T follicular helper cell (primary cell): Measurements from ENCODE around the gene PFKP.
A peak's percentile ranks its signal among the peaks of the same experiment; 100 is the strongest.

ENCODE experiments used
- DNase-seq: peaks from one replicate; pipeline ENCODE4 v3.0.0-alpha.2; 2020; ENCODE audit warnings: low read depth
- total RNA-seq, 2 experiments: gene quantifications; one replicate each; lab custom pipeline; 2026; lab: John Stamatoyannopoulos, UW

PFKP gene
- total RNA-seq = 144 to 359 reads per million in 2 experiments

DNA sequence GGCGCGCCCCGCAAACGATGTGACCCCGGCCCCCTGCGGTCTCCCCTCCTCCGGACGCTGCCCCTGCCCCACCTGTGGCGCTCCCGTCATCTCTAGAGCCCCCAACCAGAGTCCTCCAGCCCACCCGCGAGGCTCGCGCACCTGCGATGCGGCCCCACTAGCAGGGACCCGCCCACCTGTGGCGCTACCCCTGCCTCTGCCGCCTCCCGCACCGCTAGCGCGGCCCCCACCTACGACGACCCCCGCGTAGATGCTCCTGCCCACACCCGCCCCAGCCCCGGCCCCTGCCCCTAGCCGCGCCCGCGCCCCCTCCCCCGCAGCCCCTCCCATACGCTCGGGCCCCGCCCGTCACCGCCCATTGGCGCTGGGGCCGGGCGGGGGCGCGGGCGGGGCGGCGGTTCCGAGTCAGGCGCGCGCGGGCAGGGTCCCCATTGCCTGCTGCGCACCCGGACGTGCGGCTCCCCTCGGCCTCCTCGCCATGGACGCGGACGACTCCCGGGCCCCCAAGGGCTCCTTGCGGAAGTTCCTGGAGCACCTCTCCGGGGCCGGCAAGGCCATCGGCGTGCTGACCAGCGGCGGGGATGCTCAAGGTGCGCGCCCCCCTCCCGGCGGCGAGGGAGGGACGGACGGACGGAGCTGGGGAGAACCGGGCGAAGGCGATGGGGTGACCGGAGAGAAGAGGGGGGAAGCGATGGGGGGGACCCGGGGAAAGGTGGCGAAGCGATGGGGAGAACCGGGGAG is at the start of gene PFKP:
PFKP (plus strand) TSS at position 431 of the 741 bp plus-strand sequence; CDS start at position 479, 48 bp downstream.
- peak; percentile 45 for DNase-seq

GRCh38 chr10:3018247-3018646 is 49.1 kb upstream of the PFKP start:
- no peak for DNase-seq

DNA sequence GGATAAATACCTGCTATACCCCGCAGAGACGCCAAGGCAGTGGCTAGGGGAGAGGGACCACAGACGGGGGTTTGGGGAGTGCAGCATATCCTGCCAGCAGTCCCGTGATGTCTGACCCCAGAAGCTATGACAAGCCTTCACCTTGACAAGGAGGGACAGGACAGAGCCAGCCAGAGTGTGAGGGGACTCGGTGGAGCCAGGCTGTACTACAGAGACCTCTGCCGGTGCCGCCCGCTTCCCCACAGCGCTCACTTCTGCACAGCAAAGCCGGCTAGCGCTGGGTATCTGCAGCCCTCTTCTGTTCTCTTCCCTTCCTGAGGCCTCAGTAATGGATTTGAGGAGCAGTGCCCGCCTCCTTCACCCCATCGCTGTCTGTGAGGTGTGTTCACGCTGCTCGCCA is 47.0 kb upstream of the PFKP start:
- DNase-seq = no peak

GRCh38 chr10:3020881-3021280 is 46.5 kb upstream of the PFKP start:
- DNase-seq = no peak

GRCh38 chr10:3022027-3022426 is 45.3 kb upstream of the PFKP start:
- no peak for DNase-seq

DNA sequence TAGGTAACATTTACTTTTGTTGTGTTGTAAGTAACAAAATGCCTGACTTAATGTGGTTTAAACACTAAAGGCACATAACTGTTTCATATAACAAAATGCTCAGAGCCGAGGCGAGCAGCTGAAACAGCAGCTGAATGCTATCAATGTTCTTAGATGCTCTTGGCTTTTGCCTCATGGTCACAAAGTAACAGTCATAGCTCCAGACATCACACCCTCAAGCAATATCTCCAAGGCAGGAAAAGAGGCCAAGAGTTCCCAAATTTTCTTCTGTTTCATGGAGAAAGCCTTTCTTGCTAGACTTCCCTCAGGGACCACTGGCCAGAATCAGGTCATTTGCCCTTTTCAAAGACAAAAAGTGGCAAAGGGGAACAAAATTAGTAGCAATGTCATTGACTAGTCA is 43.5 kb upstream of the PFKP start:
- no peak for DNase-seq

DNA sequence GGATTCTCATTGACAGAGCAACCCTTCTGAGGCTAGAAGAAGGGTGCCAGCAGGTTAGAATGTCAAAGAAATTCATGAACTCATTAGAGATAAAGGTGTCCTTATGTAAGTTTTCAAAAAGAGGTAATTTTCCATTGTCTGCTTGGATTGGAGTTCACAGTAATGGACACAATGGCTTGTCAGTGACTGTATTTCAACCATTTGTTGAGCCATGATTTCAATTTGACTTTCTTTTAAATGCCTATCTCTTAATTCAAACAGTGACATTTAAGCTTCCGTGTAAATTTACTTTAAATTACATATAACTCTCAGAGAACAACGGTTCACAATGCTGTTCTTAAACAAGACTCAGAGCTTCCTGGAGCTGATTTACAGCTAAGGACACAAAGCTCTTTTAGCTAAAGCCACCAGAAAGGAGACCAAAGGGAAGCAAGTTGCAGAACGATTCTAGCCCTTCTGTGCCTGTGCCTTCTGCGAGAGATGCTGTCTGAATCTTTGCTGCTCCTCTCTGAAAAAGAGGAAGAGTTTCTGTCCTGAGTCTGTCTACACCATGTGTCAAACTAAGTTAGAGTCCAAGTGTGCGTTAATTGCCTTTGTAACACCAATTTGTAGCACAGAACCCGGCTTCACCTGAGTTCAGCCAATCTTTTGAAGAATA is 42.2 kb upstream of the PFKP start:
- DNase-seq = no peak

DNA sequence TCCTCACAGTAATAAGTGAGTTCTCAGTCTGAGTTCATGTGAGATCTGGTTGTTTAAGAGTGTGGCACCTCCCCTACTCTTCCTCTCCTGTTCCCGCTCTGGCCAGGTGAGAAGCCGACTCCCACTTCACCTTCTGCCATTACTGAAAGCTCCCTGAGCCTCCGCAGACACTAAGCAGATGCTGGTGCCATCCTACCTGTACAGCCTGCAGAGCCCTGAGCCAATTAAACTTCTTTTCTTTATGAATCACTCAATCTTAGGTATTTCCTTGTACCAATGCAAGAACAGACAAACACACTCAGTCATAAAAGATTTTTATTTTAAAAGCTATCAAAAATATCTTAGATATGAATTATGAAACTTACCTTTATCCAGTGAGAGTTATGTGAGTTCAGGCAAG is 39.5 kb upstream of the PFKP start:
- DNase-seq = no peak

DNA sequence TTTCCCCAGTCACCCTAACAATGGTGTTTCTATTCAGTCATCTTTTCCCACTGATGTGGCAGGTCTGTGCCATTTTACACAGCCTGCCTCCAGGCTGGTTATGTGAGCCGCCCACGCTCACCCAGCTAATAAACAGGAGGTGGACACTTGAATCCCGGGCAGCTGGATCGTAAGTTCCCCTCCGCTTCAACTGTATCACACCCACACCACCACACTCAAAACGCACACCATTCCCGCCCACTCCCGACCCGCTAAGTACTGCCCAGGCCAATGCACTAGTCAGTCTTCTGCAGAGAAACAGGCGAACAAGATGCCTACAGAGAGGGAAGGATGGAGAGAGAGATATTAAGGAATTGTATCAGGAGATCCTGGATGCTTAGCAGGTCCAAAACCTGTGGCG is 38.9 kb upstream of the PFKP start:
- DNase-seq = no peak

- no peak for DNase-seq
Observed at GRCh38 chr10:3030765-3031164, 36.6 kb upstream of the PFKP start.

GRCh38 chr10:3031490-3031889 is 35.9 kb upstream of the PFKP start:
- DNase-seq = no peak

- no peak for DNase-seq
Observed at GRCh38 chr10:3033925-3034324, 33.4 kb upstream of the PFKP start.

DNA sequence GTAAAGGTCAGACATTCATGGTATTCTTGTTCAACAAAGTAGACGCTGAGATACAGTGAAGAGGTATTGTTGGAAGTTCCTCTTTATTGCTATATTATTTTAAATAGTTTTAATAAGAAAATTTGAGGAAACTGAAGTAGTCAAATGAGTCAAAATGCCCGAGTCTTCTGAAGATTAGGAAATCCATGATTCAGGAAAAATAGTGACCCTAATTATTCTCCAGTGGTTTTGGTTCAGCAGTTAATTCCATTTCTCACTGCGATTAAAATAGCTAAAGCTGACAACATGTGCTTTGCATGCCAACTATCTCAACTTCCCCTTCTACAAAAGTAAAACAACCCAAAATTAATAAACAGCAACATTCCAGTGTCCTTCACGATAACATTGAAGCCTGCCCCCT is 32.7 kb upstream of the PFKP start:
- no peak for DNase-seq

DNA sequence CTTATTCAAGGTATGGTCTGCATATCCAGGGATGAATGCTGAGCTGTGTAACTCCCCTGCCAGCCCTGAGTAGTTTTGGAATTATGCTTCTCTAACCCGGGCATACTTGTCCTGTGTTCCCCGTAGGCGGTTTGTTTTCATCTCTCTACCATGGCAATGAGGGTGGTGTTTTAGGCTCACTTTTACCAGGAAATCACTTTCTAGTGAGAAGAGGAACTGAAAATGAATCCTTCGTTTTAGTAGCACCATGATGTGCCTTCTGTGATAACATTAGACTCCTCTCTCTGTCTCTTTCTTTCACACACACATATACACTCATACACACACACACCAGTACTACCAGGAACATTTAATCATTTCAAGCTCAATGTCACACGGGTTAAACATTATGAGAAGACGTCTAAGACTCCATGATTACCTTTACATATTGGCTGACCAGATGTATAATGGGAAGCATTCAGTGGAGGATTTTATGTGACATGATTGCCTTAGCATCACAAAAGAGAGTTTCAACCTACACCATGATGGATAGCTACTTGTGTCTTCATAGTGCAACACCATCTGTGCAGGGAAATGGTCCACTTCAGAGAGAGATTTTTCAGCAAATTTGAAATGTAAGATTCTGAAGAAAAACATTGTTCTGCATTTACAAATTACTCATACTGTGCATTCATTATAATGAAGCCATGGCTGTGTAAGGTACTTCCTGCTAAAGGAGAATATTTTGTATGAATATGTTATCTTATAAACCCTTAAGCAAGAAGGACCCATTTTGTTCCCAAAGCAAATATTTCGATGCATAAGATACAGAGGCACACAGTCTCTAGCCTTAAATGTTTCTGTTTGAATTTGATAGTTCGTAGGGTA is 31.0 kb upstream of the PFKP start:
- DNase-seq = no peak

- no peak for DNase-seq
Observed at GRCh38 chr10:3037182-3037581, 30.2 kb upstream of the PFKP start.

- no peak for DNase-seq
Observed at GRCh38 chr10:3040069-3040468, 27.3 kb upstream of the PFKP start.

- DNase-seq = no peak
Observed at GRCh38 chr10:3042589-3042988, 24.8 kb upstream of the PFKP start.

- DNase-seq = peak; percentile 28
Observed at GRCh38 chr10:3043512-3044368, 23.6 kb upstream of the PFKP start.

DNA sequence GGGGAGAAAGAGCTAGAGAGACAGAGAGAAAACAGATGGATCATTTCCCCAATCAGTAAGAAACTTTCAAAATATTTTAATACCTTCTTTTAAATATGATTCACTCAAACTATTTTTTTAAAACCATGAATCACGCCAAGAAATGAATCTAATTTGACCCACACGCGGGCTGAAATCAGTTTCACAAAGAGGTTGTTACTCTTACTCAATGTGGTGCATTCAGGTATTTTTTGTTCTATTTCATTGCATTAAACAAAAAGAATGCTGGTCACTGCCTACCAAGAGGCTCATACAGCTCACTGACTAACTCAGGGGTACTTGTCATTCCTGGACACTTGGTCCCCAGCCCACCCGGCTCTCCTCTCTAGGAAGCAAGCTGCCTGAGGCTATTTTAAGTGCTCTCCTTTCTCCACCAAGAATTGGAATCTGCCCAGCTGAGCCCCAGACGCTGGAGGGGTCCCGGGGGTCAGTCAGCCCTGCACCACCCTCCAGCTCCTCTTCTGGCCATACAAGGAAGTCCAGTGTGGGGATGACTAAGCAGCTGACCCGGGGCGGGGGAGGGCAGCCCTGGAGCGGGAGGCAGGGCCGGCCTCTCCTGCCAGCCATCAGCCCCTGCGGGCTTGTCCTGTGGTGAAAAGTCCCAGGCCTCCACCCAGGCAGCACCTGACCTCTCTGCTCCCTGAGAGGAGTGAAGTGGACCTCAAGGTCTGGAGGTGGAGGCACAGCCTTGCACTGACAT is 21.7 kb upstream of the PFKP start:
- no peak for DNase-seq

GRCh38 chr10:3046210-3046779 is 21.1 kb upstream of the PFKP start:
- no peak for DNase-seq
